HG03196 (cell line): ENCODE results near the gene CCDC117.
"Not testable (repeated sequence)": the region's sequence is repeated elsewhere in the genome, so short reads cannot be mapped to it uniquely, and the experiment has no call there.

ENCODE experiments used
- ATAC-seq: cut with Tn5 transposase; IDR thresholded peaks from one replicate; pipeline ENCODE4 v1.9.1; 2021; ENCODE audit not compliant: unreplicated experiment

Gene CCDC117

DNA sequence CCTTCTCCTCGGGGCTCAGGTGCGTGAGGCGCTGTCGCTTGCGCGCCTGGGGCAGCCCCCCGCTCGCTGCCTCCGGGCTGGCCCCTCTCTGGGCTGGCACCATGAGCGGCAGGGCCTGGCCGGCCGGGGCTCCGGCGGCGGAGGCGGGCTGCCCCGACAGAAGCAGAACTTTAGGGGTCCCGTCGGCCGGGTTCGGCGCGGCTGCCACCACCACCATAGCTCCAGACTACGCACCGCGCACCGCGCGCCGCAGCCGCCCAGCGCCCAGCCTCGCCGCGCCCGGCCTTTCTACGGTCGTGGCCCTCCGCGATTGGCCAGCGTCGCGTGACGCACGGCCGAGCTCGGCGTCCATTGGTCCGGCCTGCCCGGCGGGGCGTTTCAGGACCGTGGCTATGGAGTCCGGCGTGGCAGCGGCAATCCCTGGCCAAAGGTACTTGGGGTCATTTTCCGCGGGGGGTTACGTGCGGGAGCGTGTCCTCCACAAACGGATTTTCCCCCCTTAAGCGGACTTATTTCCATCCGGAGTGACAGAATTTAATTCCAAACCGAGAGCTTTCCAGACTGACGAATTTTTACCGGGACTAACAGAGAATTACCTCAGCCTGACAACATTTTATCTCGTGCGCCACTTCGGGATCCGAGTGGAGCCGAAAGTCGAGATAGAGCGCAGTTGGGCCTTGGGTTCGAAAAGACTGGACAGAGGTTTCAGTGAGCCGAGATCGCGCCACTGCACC is 28.0 kb downstream of the CCDC117 start, which contains the start of gene XBP1:
Gene XBP1 (minus strand): TSS at position 262 of the 734 bp plus-strand sequence.
- ATAC-seq: peak; percentile 71

DNA sequence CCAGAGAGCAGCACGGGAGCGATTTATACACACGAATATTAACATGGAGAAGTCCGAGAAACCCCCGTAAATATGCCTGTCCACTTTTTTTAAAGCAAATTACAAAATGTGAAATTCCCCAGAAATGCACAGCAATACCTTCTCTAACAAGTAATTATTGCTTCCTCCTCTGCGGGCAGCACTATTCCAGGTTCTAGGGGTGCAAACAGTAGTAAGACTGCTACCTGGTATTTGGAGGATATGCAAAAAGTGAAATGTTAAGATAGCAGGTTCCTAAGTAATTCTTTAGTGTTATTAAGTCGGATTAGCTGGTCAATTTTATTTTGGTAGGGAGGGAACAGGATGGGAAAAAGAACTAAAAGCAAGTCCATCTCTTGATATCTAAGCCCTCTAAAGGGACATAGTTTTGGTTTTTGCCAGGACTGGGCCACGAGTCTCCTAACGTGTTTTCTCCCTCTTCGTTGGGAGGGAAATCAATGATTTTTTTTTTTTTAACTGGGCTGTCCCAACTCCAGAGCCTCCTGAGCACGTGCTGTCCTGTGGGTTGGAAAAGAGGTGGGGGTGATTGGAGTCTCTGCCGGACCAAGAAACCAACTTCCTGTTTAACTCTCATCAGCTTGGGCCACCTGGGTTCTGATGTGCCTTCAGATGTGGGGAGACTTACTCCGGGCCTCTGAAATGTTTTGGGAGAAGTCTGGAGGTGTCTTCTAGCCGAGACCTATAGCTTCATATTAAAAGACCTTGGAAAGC is 29.5 kb downstream of the CCDC117 start:
- ATAC-seq: no peak

- no peak for ATAC-seq
Observed at GRCh38 chr22:28802595-28803123, 30.2 kb downstream of the CCDC117 start.

DNA sequence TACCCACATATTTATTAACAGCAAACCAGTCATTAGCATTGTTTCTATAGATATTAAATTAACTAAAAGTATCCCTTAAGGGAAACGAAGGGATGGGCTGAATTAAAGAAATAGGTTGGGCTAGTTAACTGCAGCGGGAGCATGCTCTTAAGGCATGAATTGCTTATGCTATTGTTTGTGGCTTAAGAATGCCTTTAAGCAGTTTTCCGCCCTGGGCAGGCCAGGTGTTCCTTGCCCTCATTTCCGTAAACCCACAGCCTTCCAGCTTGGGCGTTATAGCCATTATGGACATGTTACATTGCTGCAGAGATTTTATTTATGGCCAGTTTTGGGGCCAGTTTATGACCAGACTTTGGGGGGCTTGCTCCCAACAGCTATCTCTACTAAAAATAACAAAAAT is 32.9 kb downstream of the CCDC117 start:
- ATAC-seq: not testable (repeated sequence)

DNA sequence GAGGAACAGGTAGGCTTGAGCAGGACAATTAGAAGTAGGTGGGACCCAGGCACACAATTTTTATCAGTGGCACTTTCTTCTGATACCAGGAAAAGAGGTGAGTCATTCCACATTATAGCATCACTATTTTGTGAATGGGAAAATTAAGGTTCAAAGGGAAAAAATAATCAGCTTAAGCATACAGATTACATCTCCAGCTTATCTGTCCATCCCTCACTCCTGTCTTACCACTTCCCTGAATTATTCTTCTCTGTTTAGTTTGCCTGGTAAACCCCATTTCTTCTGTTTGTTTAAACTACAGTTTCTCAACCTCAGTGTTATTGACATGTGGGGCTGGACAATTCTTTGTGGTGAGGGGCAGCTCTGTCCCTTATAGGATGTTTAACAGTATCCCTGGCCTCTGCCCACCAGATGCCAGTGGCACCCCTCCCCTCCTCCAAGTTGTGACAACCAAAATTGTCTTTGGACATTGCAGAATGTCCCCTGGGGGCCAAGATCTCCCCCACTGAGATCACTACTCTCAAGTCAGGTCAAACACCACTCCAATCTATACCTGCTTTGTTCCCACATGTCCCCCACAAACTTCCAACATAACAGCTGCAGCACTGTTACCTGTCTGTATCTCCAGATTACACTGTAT is 36.3 kb downstream of the CCDC117 start:
- ATAC-seq: no peak

GRCh38 chr22:28810821-28811491 is 38.5 kb downstream of the CCDC117 start:
- ATAC-seq: no peak

GRCh38 chr22:28812516-28812915 is 40.0 kb downstream of the CCDC117 start:
- ATAC-seq: no peak

GRCh38 chr22:28813772-28814518 is 41.5 kb downstream of the CCDC117 start:
- no peak for ATAC-seq

- ATAC-seq: no peak
Observed at GRCh38 chr22:28815111-28815510, 42.6 kb downstream of the CCDC117 start.

DNA sequence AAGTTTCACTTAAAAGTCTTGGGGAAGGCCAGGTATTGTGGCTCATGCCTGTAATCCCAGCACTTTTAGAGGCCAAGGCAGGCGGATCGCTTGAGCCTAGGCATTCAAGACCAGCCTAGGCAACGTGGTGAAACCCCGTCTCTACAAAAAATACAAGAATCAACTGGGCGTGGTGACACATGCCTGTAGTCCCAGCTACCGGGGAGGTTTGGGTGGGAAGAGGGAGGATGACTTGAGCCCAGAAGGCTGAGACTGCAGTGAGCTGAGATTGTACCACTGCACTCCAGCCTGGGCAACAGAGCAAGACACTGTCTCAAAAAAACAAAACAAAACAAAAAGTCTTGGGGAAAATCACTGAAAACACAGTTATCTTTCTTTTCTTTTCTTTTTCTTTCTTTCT is 43.2 kb downstream of the CCDC117 start:
- ATAC-seq: no peak

DNA sequence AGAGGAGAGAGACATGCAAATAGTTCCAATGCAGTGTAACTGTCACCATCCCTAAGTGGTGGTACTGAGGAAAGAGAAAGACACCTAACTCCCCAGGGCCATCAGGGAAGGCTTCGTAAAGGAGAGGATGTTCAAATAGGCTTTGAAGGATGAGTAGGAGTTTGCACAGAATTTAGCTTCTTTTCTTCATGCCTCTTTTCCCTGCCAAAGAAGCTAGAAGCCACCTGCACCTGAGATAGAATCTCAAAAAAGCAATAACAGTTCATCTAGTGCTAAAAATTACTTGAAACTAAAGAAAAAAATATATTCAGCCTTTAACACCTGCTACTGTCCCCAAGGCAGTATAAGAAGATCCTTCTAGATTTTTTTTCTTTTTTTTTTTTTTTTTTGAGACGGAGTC is 44.6 kb downstream of the CCDC117 start:
- no peak for ATAC-seq

DNA sequence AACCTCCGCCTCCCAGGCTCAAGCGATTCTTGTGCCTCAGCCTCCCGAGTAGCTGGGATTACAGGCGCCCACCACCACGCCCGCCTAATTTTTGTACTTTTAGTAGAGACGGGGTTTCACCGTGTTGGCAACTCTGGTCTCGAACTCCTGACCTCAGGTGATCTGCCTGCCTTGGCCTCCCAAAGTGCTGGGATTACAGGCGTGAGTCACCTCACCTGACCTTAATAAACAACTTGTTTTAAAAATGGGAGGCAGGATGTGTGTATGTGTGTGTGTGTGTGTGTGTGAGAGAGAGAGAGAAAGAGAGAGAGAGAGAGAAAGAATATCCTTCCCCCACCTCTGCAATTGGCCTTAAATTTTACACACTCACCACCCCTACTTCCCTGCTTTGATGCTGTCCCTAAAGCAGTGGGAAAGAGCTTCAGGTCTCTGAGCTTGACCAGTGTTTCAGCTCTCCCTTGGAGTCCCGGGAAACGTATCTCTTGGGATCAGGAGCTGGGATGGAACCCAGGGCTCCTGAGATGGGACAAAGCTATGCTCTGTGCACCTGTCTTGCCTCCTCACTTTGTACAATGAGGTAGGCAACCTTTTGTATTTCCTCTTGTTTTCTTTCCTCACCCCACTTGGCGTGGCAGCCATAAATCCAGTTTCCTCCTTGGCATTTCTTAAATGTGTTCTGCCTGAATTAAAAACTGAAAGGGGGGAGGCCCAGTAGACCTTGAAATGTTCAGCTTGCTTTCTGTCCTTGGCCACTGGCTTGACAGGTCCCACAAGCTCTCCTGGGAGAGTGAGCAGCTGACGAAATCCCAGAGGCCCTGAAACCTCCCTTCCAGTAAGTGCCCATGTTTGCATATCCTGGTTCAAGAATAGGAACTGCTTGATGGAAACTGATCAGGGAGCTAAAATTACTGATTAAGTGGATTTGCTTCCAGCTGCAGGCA is 45.7 kb downstream of the CCDC117 start:
- no peak for ATAC-seq

- no peak for ATAC-seq
Observed at GRCh38 chr22:28819253-28820096, 47.0 kb downstream of the CCDC117 start.

GRCh38 chr22:28820885-28821284 is 48.4 kb downstream of the CCDC117 start:
- ATAC-seq: no peak

DNA sequence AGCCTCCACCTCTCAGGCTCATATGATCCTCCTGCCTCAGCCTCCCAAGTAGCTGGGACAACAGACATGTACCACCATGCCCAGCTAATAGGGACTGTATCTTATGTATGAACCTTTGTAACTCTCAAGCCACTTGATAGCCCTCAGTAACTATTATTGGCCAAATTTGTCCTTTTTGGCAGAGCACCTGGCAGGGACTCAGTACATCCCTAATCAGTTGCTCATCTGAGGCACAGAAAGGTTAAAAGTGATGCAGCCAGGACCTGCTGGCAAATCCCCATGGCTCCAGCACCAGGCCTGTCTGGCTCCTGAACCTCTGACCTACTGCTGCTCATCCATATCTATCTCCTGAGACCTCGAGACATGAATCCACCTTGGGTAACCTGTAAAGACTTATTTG is 49.0 kb downstream of the CCDC117 start:
- no peak for ATAC-seq

GRCh38 chr22:28822930-28823551 is 50.5 kb downstream of the CCDC117 start:
- ATAC-seq: no peak

GRCh38 chr22:28824455-28824854 is 52.0 kb downstream of the CCDC117 start:
- ATAC-seq: not testable (repeated sequence)

DNA sequence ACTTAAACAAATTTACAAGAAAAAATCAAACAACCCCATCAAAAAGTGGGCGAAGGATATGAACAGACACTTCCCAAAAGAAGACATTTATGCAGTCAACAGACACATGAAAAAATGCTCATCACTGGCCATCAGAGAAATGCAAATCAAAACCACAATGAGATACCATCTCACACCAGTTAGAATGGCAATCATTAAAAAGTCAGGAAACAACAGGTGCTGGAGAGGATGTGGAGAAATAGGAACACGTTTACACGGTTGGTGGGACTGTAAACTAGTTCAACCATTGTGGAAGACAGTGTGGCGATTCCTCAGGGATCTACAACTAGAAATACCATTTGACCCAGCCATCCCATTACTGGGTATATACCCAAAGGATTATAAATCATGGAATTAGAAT is 53.9 kb downstream of the CCDC117 start:
- ATAC-seq: not testable (repeated sequence)
